SU-DHL-6 (cell line): ENCODE results near the gene LYZL1.
"Not testable (repeated sequence)": the region's sequence is repeated elsewhere in the genome, so short reads cannot be mapped to it uniquely, and the experiment has no call there.

Experiments
- H2AFZ ChIP-seq: fragments of 200-600 bp; sonication (generic); 2 replicates; pipeline ENCODE4 v1.6.1; 2014; ENCODE audit warnings: low read depth, mild to moderate bottlenecking, moderate library complexity, mixed read lengths, antibody characterized with exemption, low read length; ENCODE audit not compliant: severe bottlenecking
- H3F3A ChIP-seq: fragments of 200-600 bp; shearing (Covaris generic); 2 replicates; pipeline ENCODE4 v1.6.0; 2016; ENCODE audit warnings: antibody characterized with exemption, mild to moderate bottlenecking; ENCODE audit not compliant: insufficient read depth
- H3K27ac ChIP-seq: fragments of 200-600 bp; sonication (generic); 2 replicates; pipeline ENCODE4 v1.5.1; 2016; ENCODE audit warnings: low read depth, mild to moderate bottlenecking, low read length, moderate library complexity, mixed read lengths
- H3K27me3 ChIP-seq: fragments of 200-600 bp; sonication (generic), shearing (Covaris generic); 2 replicates; pipeline ENCODE4 v1.6.0; 2014; ENCODE audit warnings: mild to moderate bottlenecking, low read length
- H3K36me3 ChIP-seq: fragments of 200-600 bp; sonication (generic); 2 replicates; pipeline ENCODE4 v1.6.1; 2014; ENCODE audit warnings: mild to moderate bottlenecking, low read length, mixed read lengths
- H3K4me2 ChIP-seq: fragments of 300-600, 200-600 bp; shearing (Covaris generic), sonication (generic); 2 replicates; pipeline ENCODE4 v1.6.0; 2014; ENCODE audit warnings: low read length, low read depth, mild to moderate bottlenecking; ENCODE audit not compliant: poor library complexity, severe bottlenecking
- H3K4me3 ChIP-seq: fragments of 200-600 bp; sonication (generic); 2 replicates; pipeline ENCODE4 v1.5.1; 2014; ENCODE audit warnings: antibody characterized with exemption, low read length, mild to moderate bottlenecking, mixed read lengths; ENCODE audit not compliant: insufficient read depth, poor library complexity, severe bottlenecking
- H3K79me2 ChIP-seq: fragments of 200-600 bp; sonication (generic); 2 replicates; pipeline ENCODE4 v1.6.1; 2014; ENCODE audit warnings: mild to moderate bottlenecking, low read length, moderate library complexity; ENCODE audit not compliant: insufficient read depth
- H3K9ac ChIP-seq: fragments of 200-600 bp; sonication (generic); 2 replicates; pipeline ENCODE4 v1.7.0; 2014; ENCODE audit warnings: mild to moderate bottlenecking, low read length
- H3K9me2 ChIP-seq: fragments of 200-600 bp; sonication (generic); replicated peaks from 2 replicates; pipeline ENCODE4 v1.6.1; 2014; ENCODE audit warnings: low read length; ENCODE audit not compliant: insufficient read depth
- H3K9me3 ChIP-seq: fragments of 200-600 bp; sonication (generic); 2 replicates; pipeline ENCODE4 v1.6.1; 2014; ENCODE audit warnings: low read length, mixed read lengths; ENCODE audit not compliant: insufficient read depth
- H4K20me1 ChIP-seq: fragments of 200-600 bp; sonication (generic); 2 replicates; pipeline ENCODE4 v1.6.1; 2014; ENCODE audit warnings: low read depth, mild to moderate bottlenecking, antibody characterized with exemption, low read length, moderate library complexity, mixed read lengths
- EZH2phosphoT487 ChIP-seq: fragments of 200-600 bp; sonication (generic), shearing (Covaris generic); conservative IDR thresholded peaks from 2 replicates; pipeline ENCODE4 v1.6.1; 2018; ENCODE audit warnings: mild to moderate bottlenecking, antibody characterized with exemption, low read length, moderate library complexity, mixed read lengths
- TF ChIP-seq, protein P1 (sequence below): fragments of 200-600 bp; sonication (generic); IDR thresholded peaks from one replicate; pipeline ENCODE4 v1.5.1; 2017; ENCODE audit warnings: antibody characterized with exemption, mild to moderate bottlenecking, low read length, moderate library complexity; ENCODE audit not compliant: insufficient read depth, poor library complexity, severe bottlenecking

Gene LYZL1

DNA sequence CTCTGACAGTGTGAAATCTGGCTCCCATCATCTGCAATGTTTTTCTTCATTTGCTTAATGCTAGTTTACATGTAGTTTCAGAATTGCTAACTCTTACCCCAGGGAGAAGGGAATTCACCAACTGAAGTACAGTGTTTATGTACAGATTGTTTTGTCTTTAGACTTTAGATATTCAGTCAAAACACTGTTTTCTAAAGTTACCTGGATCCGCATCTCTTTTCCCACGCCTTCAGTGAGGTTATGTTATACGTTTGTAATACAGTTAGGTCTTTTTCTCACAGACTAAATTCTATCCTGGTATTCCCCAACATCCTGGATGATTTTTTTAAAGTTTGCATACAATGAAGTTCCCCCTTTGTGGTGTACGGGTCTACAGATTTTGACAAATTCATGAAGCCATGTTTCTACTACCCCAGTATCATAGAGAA lies 3.2 kb upstream of the LYZL1 start:
- Histone ChIP-seq H4K20me1 (no peaks in the 10 kb centered on the region), H3K9me3 (no peaks in the 10 kb centered on the region), H3K79me2 (no peaks in the 10 kb centered on the region), H3K9ac (no peak overlapping the region), H3K27ac (no peak overlapping the region), H3K4me2 (no peak overlapping the region), H3K9me2 (no peaks in the 10 kb centered on the region), H3F3A (no peaks in the 10 kb centered on the region), H3K36me3 (no peaks in the 10 kb centered on the region), H3K27me3 (no peaks in the 10 kb centered on the region), H2AFZ (no peak overlapping the region), H3K4me3 (no peak overlapping the region)
- TF ChIP-seq, protein P1, sequence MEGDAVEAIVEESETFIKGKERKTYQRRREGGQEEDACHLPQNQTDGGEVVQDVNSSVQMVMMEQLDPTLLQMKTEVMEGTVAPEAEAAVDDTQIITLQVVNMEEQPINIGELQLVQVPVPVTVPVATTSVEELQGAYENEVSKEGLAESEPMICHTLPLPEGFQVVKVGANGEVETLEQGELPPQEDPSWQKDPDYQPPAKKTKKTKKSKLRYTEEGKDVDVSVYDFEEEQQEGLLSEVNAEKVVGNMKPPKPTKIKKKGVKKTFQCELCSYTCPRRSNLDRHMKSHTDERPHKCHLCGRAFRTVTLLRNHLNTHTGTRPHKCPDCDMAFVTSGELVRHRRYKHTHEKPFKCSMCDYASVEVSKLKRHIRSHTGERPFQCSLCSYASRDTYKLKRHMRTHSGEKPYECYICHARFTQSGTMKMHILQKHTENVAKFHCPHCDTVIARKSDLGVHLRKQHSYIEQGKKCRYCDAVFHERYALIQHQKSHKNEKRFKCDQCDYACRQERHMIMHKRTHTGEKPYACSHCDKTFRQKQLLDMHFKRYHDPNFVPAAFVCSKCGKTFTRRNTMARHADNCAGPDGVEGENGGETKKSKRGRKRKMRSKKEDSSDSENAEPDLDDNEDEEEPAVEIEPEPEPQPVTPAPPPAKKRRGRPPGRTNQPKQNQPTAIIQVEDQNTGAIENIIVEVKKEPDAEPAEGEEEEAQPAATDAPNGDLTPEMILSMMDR: no peak
- no peak for TF ChIP-seq EZH2phosphoT487

- no peaks in the 10 kb centered on the region for H3K79me2 ChIP-seq
These were observed 1.2 kb upstream of the LYZL1 start for GRCh38 chr10:29287635-29288034.

DNA sequence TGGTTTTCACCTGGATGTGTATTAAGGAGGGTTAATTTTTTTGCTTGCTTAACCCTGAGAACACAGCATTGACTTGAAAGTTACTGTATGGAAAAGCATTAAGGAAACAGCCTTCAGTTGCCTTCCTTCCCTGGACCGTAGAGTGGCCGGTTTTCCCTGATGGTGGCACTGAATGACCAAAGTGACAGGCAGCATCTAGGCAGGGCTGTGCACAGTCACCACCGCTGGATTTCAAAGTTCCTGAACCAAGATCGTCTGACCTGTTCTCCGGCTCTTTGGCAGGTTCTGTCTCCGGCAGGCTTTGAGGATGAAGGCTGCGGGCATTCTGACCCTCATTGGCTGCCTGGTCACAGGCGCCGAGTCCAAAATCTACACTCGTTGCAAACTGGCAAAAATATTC lies 2.7 kb downstream of the LYZL1 start:
- not testable (repeated sequence) for H3K4me2 ChIP-seq, H3F3A ChIP-seq, H3K27ac ChIP-seq, H4K20me1 ChIP-seq, H3K9me3 ChIP-seq, H3K27me3 ChIP-seq, H3K4me3 ChIP-seq, H2AFZ ChIP-seq, H3K9ac ChIP-seq, H3K9me2 ChIP-seq, H3K79me2 ChIP-seq, H3K36me3 ChIP-seq

More at GRCh38 chr10:29287635-29288034, 1.2 kb upstream of the LYZL1 start:
- Histone ChIP-seq H3K9me2 (no peaks in the 10 kb centered on the region), H3K4me3 (no peak overlapping the region), H3K9ac (no peak overlapping the region), H3K36me3 (no peaks in the 10 kb centered on the region), H3K27me3 (no peaks in the 10 kb centered on the region), H3K4me2 (no peak overlapping the region), H2AFZ (no peak overlapping the region), H3K27ac (no peak overlapping the region), H3K9me3 (no peaks in the 10 kb centered on the region), H4K20me1 (no peaks in the 10 kb centered on the region), H3F3A (no peaks in the 10 kb centered on the region)
- no peak for TF ChIP-seq EZH2phosphoT487
- TF ChIP-seq, protein P1: no peak

DNA sequence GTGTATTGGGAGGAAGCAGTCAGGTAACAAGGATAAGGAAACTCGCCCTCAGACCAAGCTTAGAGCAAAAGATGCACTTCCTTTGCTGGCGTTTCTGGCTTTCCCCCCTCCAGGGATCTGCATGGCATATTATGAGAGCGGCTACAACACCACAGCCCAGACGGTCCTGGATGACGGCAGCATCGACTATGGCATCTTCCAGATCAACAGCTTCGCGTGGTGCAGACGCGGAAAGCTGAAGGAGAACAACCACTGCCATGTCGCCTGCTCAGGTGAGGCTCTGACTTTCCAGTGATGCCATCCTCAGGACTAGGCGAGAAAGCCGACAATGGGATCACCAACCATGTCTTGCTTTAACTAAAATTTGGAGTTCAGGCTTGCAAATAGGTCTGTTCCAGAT lies 3.5 kb downstream of the LYZL1 start:
- not testable (repeated sequence) for H3F3A ChIP-seq, H3K27ac ChIP-seq, H3K9me3 ChIP-seq, H3K36me3 ChIP-seq, H3K9ac ChIP-seq, H3K9me2 ChIP-seq, H4K20me1 ChIP-seq, H2AFZ ChIP-seq, H3K4me2 ChIP-seq, H3K79me2 ChIP-seq, H3K27me3 ChIP-seq, H3K4me3 ChIP-seq
